ENCODE results near the gene GRK3.
"Not testable (repeated sequence)": the region's sequence is repeated elsewhere in the genome, so short reads cannot be mapped to it uniquely, and the experiment has no call there.

The GRK3 gene

DNA sequence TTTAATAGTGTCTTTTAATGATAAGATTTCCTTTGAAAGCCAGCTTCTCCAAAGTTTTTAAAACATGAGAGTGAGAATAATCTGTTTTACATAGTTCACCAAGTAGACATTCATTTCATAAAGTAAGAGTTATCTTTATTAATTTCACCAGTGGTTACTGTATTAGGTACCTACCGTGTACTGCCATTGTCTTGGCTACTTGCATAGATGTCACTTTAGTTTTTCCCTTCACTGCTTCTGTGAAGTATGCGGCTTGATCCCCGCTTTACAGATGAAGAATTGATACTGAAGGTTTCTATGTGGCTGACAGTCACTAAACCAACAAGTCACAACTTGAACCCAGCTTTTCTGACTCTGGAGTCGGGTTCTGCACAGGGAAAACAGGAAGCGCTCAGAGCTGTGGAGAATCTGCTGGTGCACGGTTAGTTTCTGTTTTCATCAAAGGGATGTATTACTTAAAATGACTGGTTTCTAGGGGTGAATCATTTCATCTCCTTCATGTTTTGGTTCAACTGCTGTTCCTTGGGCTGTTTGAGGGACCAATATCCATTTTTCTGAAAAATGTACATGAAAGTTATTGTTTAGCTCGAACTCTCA is 138.2 kb downstream of the GRK3 start:
- no peak for DNase-seq

DNA sequence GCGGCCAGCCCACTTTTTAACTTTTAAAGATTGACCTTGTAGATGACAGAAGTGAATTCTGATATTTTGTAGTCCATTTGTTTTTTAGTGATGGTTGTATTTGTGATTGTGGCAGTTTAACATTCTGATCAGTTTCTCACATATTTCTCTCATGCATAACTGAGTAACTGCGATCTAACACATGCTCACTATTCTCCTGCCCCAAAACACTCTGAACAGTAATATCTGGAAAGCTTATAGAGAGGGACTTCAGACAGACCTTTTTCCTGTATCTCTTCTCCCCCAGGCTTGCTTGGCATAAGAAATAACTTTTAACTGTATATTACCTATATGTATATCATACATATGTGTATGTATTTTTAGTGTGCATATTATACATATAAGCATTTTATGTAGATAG is 140.2 kb downstream of the GRK3 start:
- DNase-seq: no peak

DNA sequence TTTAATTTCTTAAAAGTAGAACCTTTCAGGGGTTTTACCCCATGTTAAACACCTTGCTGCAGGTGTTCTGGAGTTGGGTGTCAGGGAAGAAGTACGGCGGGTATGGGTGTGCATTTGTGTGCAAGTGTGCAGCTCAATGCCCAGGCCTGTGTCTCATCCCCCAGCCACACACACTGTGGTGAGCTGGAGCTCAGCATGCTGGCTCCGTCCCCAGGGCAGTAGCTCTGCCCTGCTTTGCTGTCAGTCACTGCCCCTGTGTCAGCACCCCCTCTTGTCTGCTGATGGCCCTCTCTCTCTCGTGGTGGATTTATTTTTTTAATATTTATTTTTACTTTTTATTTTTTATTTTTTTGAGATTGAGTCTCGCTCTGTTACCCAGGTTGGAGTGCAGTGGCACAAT is 141.7 kb downstream of the GRK3 start:
- DNase-seq: no peak

DNA sequence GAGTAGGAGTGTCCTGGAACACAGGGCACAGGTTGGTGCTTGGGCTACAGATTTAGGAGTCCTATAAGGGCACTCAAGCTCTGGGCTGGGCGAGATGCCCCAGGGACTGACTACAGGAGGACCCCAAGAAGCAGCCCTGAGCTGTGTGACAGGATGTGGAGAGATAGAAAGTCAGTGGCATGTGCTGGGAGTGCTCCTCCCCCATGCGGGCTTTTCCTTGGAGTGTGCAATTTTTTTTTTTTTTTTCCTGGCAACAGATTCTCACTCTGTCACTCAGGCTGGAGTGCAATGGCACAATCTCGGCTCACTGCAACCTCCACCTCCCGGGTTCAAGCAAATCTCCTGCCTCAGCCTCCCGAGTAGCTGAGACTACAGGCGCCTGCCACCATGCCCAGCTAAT is 144.0 kb downstream of the GRK3 start:
- not testable (repeated sequence) for DNase-seq

DNA sequence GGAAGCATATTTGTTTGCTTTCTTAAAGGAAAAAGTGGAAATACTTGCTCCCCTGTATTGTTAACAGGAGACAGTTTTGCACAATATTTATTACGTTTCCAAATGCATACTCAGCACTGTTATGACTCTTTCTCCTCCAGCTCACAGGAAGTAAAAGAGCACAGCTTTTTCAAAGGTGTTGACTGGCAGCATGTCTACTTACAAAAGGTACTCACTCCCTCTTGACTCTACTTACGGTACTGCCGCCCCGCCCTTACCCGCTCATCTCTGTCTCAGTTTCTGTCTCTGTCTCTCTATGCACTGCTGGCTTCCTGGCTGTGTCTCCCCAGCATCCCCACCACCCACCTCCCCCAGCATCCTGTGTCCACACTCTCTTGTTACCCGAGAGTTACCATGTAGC is 145.3 kb downstream of the GRK3 start:
- DNase-seq: no peak

DNA sequence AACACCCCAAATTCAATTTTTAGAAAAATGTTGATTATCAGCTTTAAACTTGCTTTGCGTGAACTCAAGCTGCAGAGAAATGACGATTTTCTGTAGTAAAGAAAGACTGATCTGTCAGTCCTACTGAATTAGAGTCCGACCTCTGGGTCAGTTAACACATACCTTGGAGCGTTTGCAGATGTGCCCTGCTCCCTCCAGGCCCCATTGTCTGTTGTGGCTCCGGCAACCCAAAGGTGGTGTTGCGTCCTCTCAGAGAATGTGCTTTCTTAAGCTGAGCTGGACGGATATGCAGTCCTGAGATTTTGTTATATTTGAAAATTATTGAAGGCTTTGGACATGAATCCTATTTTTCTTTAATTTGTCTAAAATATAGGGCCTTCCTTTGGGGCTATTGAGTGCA is 146.0 kb downstream of the GRK3 start:
- no peak for DNase-seq

DNA sequence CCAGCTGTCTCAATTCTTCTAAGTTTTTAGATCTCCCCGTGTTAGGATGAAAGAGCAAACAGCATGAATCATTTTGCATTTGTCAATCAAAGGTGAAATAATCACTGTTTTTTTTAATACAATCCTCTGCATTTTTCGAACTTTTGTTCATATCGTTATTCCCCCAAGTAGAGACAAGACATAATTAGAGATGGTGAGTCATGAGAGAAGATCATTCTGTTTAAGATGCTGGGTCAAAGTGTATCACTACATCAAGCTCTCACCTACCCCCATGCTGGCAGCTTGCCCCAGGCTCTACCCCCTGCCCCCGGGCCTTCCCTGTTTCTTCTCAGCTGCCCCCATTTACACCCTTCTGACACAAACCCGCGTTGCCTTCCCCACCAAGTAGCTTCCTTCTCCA is 147.0 kb downstream of the GRK3 start:
- no peak for DNase-seq

DNA sequence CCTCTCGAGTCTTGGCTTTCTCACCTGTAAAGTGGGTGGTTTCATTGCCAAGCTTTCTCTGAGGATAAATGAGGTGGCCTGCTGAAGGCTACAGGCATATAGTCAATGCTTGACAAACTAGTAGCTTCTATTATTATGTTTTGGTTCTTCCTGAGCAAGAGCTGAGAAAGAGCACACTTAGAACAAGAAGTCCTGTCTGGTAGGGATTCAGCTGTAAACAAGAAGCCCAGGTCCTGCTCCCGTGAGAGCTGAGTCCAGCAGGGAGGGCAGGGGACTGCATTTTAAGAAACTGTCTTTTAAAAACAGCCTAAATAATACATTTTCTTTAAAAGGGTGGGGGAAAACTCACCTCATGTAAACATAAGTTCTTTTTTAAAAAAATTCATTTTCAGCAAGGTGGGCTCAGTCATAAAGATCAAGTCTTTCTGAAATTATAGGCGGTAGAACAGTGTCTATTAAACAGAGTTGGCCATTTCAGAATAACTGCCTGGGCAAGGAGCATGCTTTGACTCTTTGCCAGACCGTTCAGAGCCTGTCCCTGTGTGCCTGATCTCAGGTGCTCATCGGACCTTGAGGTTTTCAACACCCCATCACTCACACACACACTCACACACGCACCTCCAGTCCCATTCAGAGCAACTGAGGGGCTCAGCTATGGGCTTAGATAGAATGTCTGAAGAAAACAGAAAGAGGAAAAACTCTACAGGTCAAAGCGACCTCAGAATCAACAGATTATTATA is 148.4 kb downstream of the GRK3 start:
- no peak for DNase-seq

DNA sequence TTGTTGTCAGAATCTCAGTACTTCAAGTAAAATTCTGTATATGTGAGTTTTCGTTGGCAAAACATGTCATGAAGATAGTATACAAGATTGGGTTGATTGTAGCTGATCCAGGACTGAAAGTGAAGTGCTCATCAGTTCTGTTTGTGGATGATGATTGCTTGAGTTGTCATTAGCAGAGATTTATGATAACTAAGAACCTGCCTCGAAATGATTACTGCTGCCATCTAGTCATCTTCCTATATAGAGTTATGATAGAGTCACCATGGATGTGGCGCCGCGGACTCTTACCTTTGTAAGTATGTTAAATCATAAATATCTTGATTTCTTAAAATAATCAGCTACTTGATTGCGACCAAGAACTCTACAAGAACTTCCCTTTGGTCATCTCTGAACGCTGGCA is 149.6 kb downstream of the GRK3 start:
- no peak for DNase-seq

DNA sequence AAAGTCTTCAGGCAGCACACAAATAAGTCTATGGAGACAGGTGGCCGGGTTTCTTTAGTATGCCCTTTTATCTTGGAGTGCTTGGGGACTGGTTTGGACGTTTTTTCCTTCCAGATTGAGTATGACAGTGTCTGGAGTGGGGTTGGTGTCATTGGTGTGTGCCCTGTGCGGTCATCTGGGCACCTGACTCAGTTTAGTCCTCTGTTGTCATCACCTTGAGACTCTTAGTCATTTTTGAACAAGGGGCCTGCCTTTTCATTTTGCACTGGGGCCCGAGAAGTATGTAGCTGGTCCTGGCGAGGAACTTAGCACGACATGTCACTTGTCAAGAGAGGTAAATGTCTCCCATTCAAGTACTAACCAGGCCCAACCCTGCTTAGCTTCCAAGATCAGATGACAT is 150.3 kb downstream of the GRK3 start:
- DNase-seq: no peak

DNA sequence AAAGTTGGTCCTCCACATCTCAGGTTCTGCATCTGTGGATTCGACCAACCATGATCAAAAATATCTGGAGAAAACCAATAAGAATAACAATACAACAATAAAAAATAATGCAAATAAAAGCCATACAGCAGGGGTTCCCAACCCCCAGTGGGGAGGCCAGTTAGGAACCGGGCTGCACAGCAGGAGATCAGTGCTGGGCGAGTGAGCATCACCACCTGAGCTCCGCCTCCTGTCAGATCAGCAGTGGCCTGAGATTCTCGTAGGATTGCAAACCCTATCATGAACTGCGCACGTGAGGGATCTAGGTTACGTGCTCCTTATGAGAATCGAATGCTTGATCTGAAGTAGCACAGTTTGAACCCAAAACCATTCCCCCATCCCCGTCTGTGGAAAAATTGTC is 152.2 kb downstream of the GRK3 start:
- no peak for DNase-seq

DNA sequence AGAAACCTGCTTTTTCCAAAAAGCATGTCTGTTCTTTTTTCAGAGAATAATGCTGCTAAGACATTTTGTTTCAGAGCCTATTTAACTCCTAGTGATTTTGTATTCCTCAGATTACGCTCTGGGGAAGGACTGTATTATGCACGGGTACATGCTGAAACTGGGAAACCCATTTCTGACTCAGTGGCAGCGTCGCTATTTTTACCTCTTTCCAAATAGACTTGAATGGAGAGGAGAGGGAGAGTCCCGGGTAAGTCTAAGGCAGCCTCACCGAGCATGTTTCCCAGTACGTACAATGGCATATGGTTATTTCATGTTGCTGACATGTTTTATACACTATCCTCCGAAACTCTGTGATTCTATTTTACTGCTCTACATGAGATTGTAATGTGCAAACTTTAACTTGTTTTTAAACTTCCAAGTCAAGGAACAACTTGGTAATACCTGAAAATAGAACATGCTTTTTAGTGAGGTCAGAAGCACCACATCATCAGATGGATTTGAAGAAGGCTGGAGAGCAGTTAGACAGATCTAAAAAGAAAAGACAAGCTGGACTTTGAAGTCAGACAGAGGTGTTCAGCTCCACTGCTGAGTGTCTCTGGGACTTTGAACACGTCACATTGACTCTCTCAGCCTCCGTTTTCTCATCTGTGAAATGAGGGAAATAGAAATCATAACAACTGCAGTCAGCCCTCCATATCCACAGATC is 153.8 kb downstream of the GRK3 start:
- no peak for DNase-seq

DNA sequence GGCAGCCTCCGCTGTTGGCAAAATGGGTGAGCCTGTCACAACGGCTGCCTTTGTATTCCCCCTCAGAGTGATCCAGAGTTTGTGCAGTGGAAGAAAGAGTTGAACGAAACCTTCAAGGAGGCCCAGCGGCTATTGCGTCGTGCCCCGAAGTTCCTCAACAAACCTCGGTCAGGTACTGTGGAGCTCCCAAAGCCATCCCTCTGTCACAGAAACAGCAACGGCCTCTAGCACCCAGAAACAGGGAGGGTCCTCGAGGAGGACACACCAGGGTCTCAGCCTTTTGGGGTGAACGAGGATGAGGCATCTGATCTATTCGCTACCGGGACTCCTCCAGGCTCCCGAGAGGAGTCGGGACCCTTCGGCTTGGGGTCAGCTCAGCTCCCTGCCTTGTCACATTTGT is 157.7 kb downstream of the GRK3 start:
- DNase-seq: no peak

DNA sequence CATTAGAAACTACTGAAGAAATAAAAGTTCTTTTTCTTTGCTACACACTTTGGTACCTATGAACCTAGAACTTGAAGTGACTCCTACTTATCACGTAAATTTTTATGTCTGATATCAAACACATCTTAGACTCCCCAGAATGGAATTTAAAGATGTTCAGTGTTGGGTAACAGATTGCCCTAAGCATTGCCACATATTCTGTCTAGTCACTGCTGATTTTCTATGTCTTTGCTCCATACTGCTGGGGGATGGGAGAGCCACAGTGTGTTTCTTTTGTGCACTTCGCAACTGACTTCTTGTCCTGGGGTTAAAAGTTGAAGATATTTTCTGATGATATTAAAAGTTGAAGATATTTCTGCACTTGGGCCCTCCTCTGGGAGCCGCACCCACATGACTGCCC is 158.2 kb downstream of the GRK3 start:
- no peak for DNase-seq

DNA sequence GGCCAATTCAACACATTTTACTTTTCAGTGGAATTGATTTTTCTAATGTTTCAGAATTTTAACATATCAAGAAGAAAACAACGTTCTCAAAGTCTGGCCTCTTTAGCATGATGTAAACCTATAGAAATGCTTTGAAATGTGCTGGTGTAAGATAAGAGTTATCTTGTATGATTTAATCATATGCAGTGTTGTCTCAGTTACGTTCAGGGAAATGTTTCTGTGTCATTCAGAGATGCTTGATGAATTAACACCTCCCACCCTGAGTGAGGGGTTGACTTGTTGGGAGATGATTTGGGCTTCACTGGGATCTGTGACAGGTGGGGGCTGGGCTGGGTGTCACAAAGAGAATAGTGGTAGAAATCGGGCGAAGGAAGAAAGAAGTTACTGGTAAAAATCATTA is 161.8 kb downstream of the GRK3 start:
- no peak for DNase-seq

DNA sequence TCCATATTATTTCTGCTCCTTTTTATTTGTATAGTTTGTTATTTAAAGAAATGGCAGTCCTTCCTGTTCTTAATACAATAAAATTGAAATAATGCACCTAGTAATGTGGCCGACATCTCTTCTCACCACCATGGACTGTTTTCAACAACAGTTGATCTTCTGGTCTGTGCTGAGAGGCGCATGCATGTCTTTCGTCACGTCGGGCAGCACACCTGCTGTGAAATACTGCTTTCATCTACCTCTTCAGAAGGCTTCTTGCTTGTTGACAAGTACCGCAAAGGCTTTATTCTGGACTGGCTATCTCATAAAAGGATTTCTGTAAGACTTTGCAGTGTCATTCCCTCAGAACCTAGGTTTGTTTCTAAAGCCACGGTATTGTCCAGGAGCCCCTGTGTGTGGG is 163.6 kb downstream of the GRK3 start:
- DNase-seq: no peak

DNA sequence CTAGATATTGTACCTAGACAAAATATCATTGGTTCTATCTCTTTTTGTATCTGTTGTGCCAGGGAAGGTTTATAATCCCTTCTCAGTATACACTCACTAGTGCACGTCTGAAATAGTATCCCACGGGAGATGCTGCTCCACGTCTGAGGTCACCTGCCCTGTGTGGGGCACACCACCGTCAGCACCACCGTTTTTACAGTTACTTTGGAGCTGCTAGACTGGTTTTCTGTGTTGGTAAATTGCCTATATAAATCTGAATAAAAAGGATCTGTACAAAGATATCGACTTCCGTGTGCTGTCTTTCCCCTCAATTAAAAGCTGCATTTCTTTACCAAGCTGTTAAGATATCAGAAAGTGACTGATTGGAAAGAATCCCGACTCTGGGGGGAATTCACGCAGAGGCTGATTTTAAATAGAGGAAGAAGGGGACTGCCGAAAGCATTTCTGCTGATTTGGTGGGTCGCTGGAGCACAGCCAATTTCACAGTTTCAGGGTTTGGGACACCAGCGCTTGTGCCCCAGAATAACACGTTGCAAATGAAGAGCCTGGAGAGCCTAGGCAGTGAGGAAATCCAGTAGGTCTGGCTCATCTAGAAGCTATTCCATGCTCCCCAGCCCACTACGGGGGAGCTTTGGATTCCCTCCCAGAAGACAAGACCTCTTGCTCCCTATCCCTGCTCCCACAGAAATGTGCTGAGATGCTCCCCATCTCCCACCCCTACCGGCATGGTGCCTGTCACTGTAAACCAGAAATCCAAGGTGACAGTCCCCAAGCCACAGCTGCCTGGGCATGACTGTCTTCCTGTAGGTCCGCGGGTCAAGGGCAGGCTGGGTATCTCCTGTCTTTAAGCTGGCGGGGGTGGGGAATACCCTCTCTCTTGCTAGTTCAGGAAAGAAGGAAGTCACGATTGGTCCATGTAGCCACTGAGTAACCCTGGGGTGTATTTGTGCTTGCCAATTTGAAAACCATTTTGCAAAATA is 164.8 kb downstream of the GRK3 start:
- no peak for DNase-seq

DNA sequence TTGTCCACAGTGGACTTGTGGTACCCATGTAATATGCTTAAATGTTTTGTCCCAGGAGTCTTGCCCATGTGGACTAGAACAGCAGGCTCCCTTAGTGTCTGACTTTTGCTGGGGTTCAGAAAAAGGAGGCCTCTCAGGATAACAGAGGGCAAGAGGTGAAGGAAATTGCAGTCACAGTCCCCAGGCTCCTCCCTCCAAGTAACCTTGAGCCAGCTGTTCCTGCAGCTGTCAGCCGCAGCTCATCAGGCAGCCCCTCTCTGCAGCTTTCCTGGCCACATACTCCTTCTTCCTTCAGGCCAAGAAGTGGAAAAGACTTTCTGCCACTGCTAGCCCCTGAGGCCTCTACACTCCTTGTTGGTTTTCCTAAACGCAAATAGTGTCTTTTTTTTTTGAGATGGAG is 171.2 kb downstream of the GRK3 start:
- DNase-seq: no peak

DNA sequence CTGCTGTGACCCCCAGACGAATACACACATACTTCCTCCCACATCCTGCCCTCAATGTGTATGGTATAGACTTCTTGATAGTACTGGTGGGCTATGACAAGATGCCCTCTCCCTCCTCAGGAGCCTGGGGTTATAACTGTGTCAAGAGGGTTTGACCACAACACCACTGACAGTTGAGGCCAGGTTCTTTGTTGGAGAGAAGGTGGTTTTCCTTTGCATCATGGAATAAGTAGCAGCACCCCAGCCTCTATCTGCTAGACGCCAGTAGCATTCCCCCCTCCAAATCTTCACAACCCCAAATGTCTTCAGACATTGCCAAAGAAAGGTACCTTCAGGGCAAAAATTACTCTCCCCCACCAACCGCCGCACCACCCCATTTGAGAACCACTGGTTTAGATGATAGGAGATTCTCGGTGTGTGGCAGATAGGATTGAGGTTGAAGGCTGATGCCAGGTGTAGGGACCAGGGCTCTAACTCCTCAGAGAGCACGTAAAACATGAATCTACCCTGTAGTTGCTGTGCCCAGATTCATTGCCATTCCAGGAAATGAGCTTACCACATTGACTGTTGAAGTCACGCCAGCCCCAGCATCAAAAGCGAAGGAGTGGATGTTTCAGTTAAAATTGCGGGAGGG is 172.0 kb downstream of the GRK3 start:
- peak in 1 of 2 donors; percentile 7 for DNase-seq

DNA sequence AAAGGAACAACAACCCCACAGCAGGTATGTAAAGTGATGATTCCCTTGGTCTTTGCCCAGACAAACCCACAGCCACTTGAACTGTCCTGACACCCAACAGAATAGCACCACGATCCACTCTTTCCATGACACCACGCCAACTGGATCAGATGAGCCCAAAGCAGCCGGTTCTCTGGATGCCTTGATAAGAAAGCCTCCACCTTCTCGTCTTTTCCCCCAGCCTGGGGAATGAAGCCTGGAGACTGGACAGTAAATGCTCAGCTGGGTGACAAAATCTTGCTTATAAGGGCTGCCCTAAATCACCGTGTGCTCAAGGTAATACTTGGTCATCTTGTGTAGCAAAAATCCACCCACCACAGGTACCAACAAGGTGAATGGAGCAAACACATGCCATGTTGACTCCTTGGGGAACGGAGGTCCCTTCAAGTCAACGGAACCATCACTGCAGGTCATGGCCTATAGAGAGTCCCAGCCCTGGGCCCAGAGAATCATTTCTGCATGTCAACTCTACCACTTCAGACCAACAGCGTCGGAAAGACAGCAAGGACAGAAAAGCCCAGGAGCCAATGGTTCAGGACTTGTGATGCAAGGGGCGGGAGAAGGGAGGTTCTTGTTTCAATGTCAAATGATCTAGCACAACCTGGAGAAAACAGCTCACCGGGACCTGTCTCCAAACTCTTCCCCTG is 175.3 kb downstream of the GRK3 start:
- no peak for DNase-seq

DNA sequence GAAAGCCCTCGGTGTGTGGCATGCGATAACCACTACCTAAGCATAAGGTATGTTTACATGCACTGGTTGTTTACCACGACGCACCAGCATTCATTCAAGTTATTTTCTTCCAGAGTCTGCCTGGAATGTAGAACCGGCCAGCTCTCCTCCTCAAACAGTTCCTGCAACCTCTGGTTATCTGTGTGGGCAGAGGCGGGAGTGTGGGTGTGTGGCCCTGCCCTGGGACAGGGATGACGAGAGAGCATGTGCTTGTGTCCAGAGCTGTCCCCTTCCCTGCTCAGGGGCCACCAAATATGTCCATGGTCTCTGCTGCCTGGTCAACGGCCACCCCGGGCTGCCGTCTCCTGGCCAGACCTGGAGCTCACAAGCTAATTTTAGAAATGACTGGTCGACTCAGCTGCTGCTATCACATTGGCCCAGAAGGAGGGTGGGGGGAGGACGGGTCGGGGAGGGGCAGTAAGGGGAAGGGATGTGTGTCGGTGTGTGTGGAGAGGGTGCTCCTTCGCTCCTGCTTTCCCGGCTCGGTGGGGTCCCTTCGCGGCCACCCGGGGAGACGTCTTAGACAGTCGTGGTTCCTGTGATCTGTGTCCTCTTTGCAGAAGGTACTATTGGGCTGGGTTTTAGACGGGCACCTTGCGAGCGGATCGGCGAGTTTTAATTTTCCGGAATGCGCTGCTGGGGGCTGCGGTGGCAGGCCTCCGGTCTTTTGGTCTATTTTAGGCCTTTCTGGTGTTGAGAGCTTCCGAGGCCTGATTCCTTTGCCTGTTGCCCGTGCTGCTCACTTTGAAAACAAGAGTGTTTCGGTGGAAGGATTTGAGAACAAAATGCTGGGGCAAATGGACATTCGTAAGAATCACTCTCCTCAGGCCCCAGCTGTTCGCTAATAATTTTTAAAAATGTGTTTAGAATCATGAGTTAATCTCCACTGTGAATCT is 177.5 kb downstream of the GRK3 start, which contains the start of gene MYO18B:
Gene MYO18B, plus strand, starts transcription at position 497 of the 935 bp plus-strand sequence. CDS start 18,905 bp downstream, outside the sequence.
- DNase-seq: no peak

All from CD4-positive, alpha-beta T cell treated with Interleukin-1 beta for 1 hour (primary cell).